ENCODE data around the gene HAUS1. TPM values are rescaled to one million over a fixed set of nuclear protein-coding genes. Genes with fewer than 3 reads are reported as not detected.
"Not testable (repeated sequence)": the region's sequence is repeated elsewhere in the genome, so short reads cannot be mapped to it uniquely, and the experiment has no call there.

HAUS1 gene
- total and polyA plus RNA-seq, 2 experiments from 2014 or later: 24.2 to 36.9 TPM

- 89 to 100% methylated on average over 2 of the region's 2 CpGs for WGBS, 2 experiments (ENCODE audit: low coverage in 1 of 2, low lambda C conversion rate in 2 of 2, missing lambda C conversion rate in 2 of 2)
- Histone ChIP-seq H3K4me2 (ENCODE audit: unreplicated experiment) (no peak overlapping the region), H3K9me3 (ENCODE audit: low read depth) (no peaks in the 10 kb centered on the region), H3F3A (ENCODE audit: insufficient read depth) (no peaks in the 10 kb centered on the region), H4K20me1 (ENCODE audit: insufficient read depth) (no peaks in the 10 kb centered on the region), H3K27ac (no peak overlapping the region), H3K79me2 (ENCODE audit: insufficient read depth) (no peaks in the 10 kb centered on the region), H2AFZ (no peak overlapping the region), H3K36me3 (ENCODE audit: low read depth) (peaks cover 6% of the 10 kb centered on the region; the same call in 1 of the 2 replicates), H3K9ac (no peak overlapping the region), H3K9me2 (ENCODE audit: insufficient read depth) (no peaks in the 10 kb centered on the region), H3K4me3 (no peak overlapping the region), H3K27me3 (replicated peaks; ENCODE audit: insufficient read depth) (no peaks in the 10 kb centered on the region), H3K4me1 (ENCODE audit: insufficient read depth) (no peaks in the 10 kb centered on the region)
- in situ Hi-C loops (cut with MboI): no loop called here
- TF ChIP-seq EZH2phosphoT487 (IDR thresholded peaks at IDR 0.05; ENCODE audit: insufficient read depth, low read depth) (no peak), EZH2 (IDR thresholded peaks at IDR 0.05; ENCODE audit: insufficient read depth, poor library complexity, severe bottlenecking) (no peak)
- no peak for DNase-seq
Measured at GRCh38 chr18:46130061-46130460, 25.9 kb downstream of the HAUS1 start.

GRCh38 chr18:46130549-46130948 lies 26.4 kb downstream of the HAUS1 start:
- H3K9ac ChIP-seq; H3K4me3 ChIP-seq; H3K27me3 ChIP-seq (replicated peaks; ENCODE audit: insufficient read depth); in situ Hi-C loops (cut with MboI); H3K4me1 ChIP-seq (ENCODE audit: insufficient read depth); H2AFZ ChIP-seq; H3K4me2 ChIP-seq (ENCODE audit: unreplicated experiment); H3K9me2 ChIP-seq (ENCODE audit: insufficient read depth); H3F3A ChIP-seq (ENCODE audit: insufficient read depth); H4K20me1 ChIP-seq (ENCODE audit: insufficient read depth); H3K9me3 ChIP-seq (ENCODE audit: low read depth); H3K27ac ChIP-seq; H3K79me2 ChIP-seq (ENCODE audit: insufficient read depth); H3K36me3 ChIP-seq (ENCODE audit: low read depth); DNase-seq: not testable (repeated sequence)
- 97 to 99% methylated on average over 8 of the region's 8 CpGs for WGBS, 2 experiments (ENCODE audit: low coverage in 1 of 2, low lambda C conversion rate in 2 of 2, missing lambda C conversion rate in 2 of 2)

DNA sequence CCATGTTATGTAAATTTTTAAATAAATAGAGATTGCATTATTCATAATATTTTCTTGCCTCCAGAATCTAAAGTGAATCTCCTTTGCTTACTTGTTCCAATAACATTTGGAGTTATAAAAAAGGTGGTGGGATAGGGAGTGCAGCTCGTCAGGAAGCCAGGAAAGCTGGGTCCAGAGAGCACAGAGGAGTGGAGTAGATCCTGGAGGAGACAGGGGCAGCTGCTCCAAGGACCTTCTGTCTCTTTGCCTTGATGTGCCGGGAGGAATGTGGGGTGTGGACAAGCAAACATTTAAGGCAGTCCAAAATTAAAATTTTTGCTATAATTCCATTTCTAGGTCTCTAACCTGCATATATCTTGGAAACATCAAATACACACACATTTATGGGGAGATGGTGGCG lies 29.3 kb downstream of the HAUS1 start:
- 61 to 67% methylated on average over 3 of the region's 3 CpGs for WGBS, 2 experiments (ENCODE audit: low coverage in 1 of 2, low lambda C conversion rate in 2 of 2, missing lambda C conversion rate in 2 of 2)
- Histone ChIP-seq H3K27me3 (replicated peaks; ENCODE audit: insufficient read depth) (no peaks in the 10 kb centered on the region), H2AFZ (no peak overlapping the region), H3K4me3 (no peak overlapping the region), H3K4me1 (ENCODE audit: insufficient read depth) (no peaks in the 10 kb centered on the region), H4K20me1 (ENCODE audit: insufficient read depth) (no peaks in the 10 kb centered on the region), H3K9me2 (ENCODE audit: insufficient read depth) (no peaks in the 10 kb centered on the region), H3K9ac (no peak overlapping the region), H3K4me2 (ENCODE audit: unreplicated experiment) (no peak overlapping the region), H3F3A (ENCODE audit: insufficient read depth) (0 out of 2 replicates have a peak, but pooled peaks cover 5% of the 10 kb centered on the region), H3K27ac (no peak overlapping the region), H3K79me2 (ENCODE audit: insufficient read depth) (no peaks in the 10 kb centered on the region), H3K9me3 (ENCODE audit: low read depth) (no peaks in the 10 kb centered on the region), H3K36me3 (ENCODE audit: low read depth) (peaks cover 5% of the 10 kb centered on the region; the same call in 1 of the 2 replicates)
- no peak for TF ChIP-seq EZH2phosphoT487 (IDR thresholded peaks at IDR 0.05; ENCODE audit: insufficient read depth, low read depth)
- no peak for TF ChIP-seq EZH2 (IDR thresholded peaks at IDR 0.05; ENCODE audit: insufficient read depth, poor library complexity, severe bottlenecking)
- in situ Hi-C loops (cut with MboI): no loop called here
- DNase-seq: no peak

GRCh38 chr18:46134920-46135675 lies 30.9 kb downstream of the HAUS1 start:
- TF ChIP-seq EZH2phosphoT487 (IDR thresholded peaks at IDR 0.05; ENCODE audit: insufficient read depth, low read depth): no peak
- no peak for TF ChIP-seq EZH2 (IDR thresholded peaks at IDR 0.05; ENCODE audit: insufficient read depth, poor library complexity, severe bottlenecking)
- H3K27ac ChIP-seq: no peak overlapping the region
- no peak overlapping the region for H3K9ac ChIP-seq
- H3K9me3 ChIP-seq (ENCODE audit: low read depth): no peaks in the 10 kb centered on the region
- H3K4me2 ChIP-seq (ENCODE audit: unreplicated experiment): no peak overlapping the region
- no peak overlapping the region for H3K4me3 ChIP-seq
- DNase-seq: peak; percentile 33
- H4K20me1 ChIP-seq (ENCODE audit: insufficient read depth): no peaks in the 10 kb centered on the region
- H2AFZ ChIP-seq: no peak overlapping the region
- no peaks in the 10 kb centered on the region for H3K36me3 ChIP-seq (ENCODE audit: low read depth)
- 0 out of 2 replicates have a peak, but pooled peaks cover 5% of the 10 kb centered on the region for H3F3A ChIP-seq (ENCODE audit: insufficient read depth)
- H3K79me2 ChIP-seq (ENCODE audit: insufficient read depth): no peaks in the 10 kb centered on the region
- H3K9me2 ChIP-seq (ENCODE audit: insufficient read depth): no peaks in the 10 kb centered on the region
- H3K4me1 ChIP-seq (ENCODE audit: insufficient read depth): no peaks in the 10 kb centered on the region
- in situ Hi-C loops (cut with MboI): no loop called here
- H3K27me3 ChIP-seq (replicated peaks; ENCODE audit: insufficient read depth): no peaks in the 10 kb centered on the region
- WGBS, 2 experiments (ENCODE audit: low coverage in 1 of 2, low lambda C conversion rate in 2 of 2, missing lambda C conversion rate in 2 of 2): 40 to 44% methylated on average over 9 of the region's 9 CpGs

Measured in GM23248 (cell line).